Neural crest cell (in vitro differentiated cells): ENCODE measurements around the gene ASB5. TPM values are rescaled to one million over a fixed set of nuclear protein-coding genes. Genes with fewer than 3 reads are reported as not detected.
"Not testable (repeated sequence)": the region's sequence is repeated elsewhere in the genome, so short reads cannot be mapped to it uniquely, and the experiment has no call there.

Source experiments
- DNase-seq: peaks from one replicate; pipeline ENCODE4 v3.0.0; 2021; ENCODE audit warnings: low read depth, mixed read lengths, low spot score
- H3K27ac Mint-ChIP-seq: one replicate; pipeline ENCODE4 v1.8.0; 2021; ENCODE audit warnings: mild to moderate bottlenecking, mixed read lengths; ENCODE audit not compliant: unreplicated experiment
- H3K27me3 Mint-ChIP-seq: 2 replicates; pipeline ENCODE4 v1.8.0; 2021; ENCODE audit warnings: low read depth, mild to moderate bottlenecking, mixed read lengths
- H3K36me3 Mint-ChIP-seq: 2 replicates; pipeline ENCODE4 v1.8.0; 2021; ENCODE audit warnings: low read depth, mild to moderate bottlenecking, mixed read lengths
- H3K4me1 Mint-ChIP-seq: 2 replicates; pipeline ENCODE4 v1.8.0; 2021; ENCODE audit warnings: mixed read lengths
- H3K4me3 Mint-ChIP-seq: one replicate; pipeline ENCODE4 v1.8.0; 2021; ENCODE audit warnings: mild to moderate bottlenecking, mixed read lengths
- H3K9me3 Mint-ChIP-seq: 2 replicates; pipeline ENCODE4 v1.8.0; 2021; ENCODE audit warnings: mixed read lengths
- total RNA-seq: library from RNA; stranded (reverse); gene quantifications from 2 replicates; pipeline ENCODE4 v1.2.1, GENCODE V29; 2021
- TF ChIP-seq, protein P1 (sequence below): fragments of 200-600 bp; sonication (generic); conservative IDR thresholded peaks from 2 replicates; pipeline ENCODE4 v1.5.0; 2021; ENCODE audit warnings: antibody characterized with exemption, mild to moderate bottlenecking

ASB5 gene
- total RNA-seq, 1 donor from 2014 or later, result not detected

GRCh38 chr4:176300036-176300435, 31.0 kb upstream of the ASB5 start:
- Mint-ChIP-seq H3K4me1 (no peaks in the 10 kb centered on the region), H3K27ac (no peak overlapping the region), H3K9me3 (no peaks in the 10 kb centered on the region), H3K4me3 (no peak overlapping the region), H3K36me3 (no peaks in the 10 kb centered on the region), H3K27me3 (no peaks in the 10 kb centered on the region)
- TF ChIP-seq, protein P1, sequence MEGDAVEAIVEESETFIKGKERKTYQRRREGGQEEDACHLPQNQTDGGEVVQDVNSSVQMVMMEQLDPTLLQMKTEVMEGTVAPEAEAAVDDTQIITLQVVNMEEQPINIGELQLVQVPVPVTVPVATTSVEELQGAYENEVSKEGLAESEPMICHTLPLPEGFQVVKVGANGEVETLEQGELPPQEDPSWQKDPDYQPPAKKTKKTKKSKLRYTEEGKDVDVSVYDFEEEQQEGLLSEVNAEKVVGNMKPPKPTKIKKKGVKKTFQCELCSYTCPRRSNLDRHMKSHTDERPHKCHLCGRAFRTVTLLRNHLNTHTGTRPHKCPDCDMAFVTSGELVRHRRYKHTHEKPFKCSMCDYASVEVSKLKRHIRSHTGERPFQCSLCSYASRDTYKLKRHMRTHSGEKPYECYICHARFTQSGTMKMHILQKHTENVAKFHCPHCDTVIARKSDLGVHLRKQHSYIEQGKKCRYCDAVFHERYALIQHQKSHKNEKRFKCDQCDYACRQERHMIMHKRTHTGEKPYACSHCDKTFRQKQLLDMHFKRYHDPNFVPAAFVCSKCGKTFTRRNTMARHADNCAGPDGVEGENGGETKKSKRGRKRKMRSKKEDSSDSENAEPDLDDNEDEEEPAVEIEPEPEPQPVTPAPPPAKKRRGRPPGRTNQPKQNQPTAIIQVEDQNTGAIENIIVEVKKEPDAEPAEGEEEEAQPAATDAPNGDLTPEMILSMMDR, result no peak
- no peak for DNase-seq

DNA sequence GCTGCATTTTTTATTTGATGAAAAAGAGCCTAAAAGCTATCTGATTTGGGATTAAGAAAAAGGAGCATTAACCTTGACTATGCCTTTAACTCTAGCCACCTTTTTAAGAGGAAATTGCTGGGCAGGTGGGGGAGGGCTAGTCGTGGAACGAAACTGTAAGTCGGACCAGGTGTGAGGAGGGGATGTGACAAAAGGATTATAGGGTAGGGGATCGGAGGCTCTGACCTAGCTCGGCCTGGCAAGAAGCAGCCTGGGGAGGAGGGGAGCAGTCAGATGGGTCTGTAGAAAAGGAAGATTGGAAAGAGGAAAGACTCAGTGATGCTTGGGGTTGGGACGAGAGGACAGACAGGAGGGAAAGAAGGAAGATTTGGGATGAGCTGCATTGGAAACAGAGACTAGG, 29.6 kb upstream of the ASB5 start:
- no peaks in the 10 kb centered on the region for H3K36me3 Mint-ChIP-seq
- H3K4me3 Mint-ChIP-seq, result no peak overlapping the region
- no peaks in the 10 kb centered on the region for H3K4me1 Mint-ChIP-seq
- H3K27ac Mint-ChIP-seq, result no peak overlapping the region
- H3K27me3 Mint-ChIP-seq, result no peaks in the 10 kb centered on the region
- TF ChIP-seq, protein P1, result no peak
- H3K9me3 Mint-ChIP-seq, result no peaks in the 10 kb centered on the region
- DNase-seq, result no peak

GRCh38 chr4:176295907-176296306, 26.9 kb upstream of the ASB5 start:
- not testable (repeated sequence) for H3K9me3 Mint-ChIP-seq, H3K36me3 Mint-ChIP-seq, H3K27me3 Mint-ChIP-seq, H3K4me1 Mint-ChIP-seq, H3K4me3 Mint-ChIP-seq, H3K27ac Mint-ChIP-seq, DNase-seq

GRCh38 chr4:176293660-176294059, 24.6 kb upstream of the ASB5 start:
- no peak overlapping the region for H3K4me3 Mint-ChIP-seq
- H3K9me3 Mint-ChIP-seq, result no peaks in the 10 kb centered on the region
- no peaks in the 10 kb centered on the region for H3K27me3 Mint-ChIP-seq

DNA sequence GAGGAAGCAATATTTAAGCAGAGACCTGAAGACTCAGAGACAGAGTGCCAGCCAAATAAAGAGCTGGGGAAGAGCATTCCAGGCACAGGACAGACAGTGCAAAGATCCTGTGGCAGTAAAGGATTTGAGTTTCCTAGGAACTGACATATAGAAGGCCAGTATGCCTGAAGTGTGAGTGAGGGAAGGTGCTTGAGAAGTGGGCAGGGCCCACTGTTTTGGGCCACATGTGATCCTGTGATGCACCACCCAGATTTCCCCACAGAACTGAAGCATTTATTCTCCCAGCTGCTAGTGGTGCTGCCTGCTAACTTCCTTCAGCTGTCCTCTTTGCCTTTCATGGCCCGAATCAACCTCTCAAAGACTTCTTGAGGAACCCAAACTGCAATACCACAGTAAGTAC, 23.9 kb upstream of the ASB5 start:
- Mint-ChIP-seq H3K27ac (no peak overlapping the region), H3K36me3 (no peaks in the 10 kb centered on the region), H3K9me3 (no peaks in the 10 kb centered on the region), H3K4me3 (no peak overlapping the region), H3K4me1 (peaks cover 7% of the 10 kb centered on the region), H3K27me3 (no peaks in the 10 kb centered on the region)
- TF ChIP-seq, protein P1, result no peak
- DNase-seq, result no peak

More at GRCh38 chr4:176293660-176294059, 24.6 kb upstream of the ASB5 start:
- TF ChIP-seq, protein P1, result no peak
- Mint-ChIP-seq H3K27ac (no peak overlapping the region), H3K4me1 (peaks cover 7% of the 10 kb centered on the region), H3K36me3 (no peaks in the 10 kb centered on the region)
- DNase-seq, result no peak

- Mint-ChIP-seq H3K4me3 (no peak overlapping the region), H3K27me3 (no peaks in the 10 kb centered on the region), H3K4me1 (peaks cover 7% of the 10 kb centered on the region), H3K36me3 (no peaks in the 10 kb centered on the region), H3K27ac (no peak overlapping the region), H3K9me3 (no peaks in the 10 kb centered on the region)
- DNase-seq, result no peak
- TF ChIP-seq, protein P1, result no peak
Measured at GRCh38 chr4:176291748-176292147, 22.7 kb upstream of the ASB5 start.
